Hindlimb muscle (tissue), 1 donor: ENCODE measurements around the gene PNMA8B. TPM values are rescaled to one million over a fixed set of nuclear protein-coding genes. Genes with fewer than 3 reads are reported as not detected.

ENCODE experiments used
- DNase-seq: peaks from one replicate; pipeline ENCODE4 v3.0.0-alpha.2; 2013
- polyA plus RNA-seq: library from polyadenylated mRNA; unstranded; fragments of 120-200 nt; gene quantifications from one replicate; pipeline ENCODE4 v1.2.1, GENCODE V29; 2013; ENCODE audit not compliant: insufficient read length

PNMA8B gene
- polyA plus RNA-seq, 1 donor: 3.0 TPM

GRCh38 chr19:46486358-46486757 is 9.3 kb downstream of the PNMA8B start:
- no peak for DNase-seq

- no peak for DNase-seq
Measured at GRCh38 chr19:46484656-46485055, 11.0 kb downstream of the PNMA8B start.

- DNase-seq: no peak
Measured at GRCh38 chr19:46482631-46483030, 13.0 kb downstream of the PNMA8B start.

- peak; percentile 90 for DNase-seq
Measured at GRCh38 chr19:46481947-46482346, 13.7 kb downstream of the PNMA8B start.

- no peak for DNase-seq
Measured at GRCh38 chr19:46481223-46481848, 14.3 kb downstream of the PNMA8B start.

GRCh38 chr19:46480415-46480814 is 15.3 kb downstream of the PNMA8B start:
- DNase-seq: peak; percentile 94

- no peak for DNase-seq
Measured at GRCh38 chr19:46478356-46478986, 17.2 kb downstream of the PNMA8B start.

- no peak for DNase-seq
Measured at GRCh38 chr19:46475986-46476385, 19.7 kb downstream of the PNMA8B start.

- DNase-seq: no peak
Measured at GRCh38 chr19:46474211-46474610, 21.5 kb downstream of the PNMA8B start.

- DNase-seq: no peak
Measured at GRCh38 chr19:46472592-46472991, 23.1 kb downstream of the PNMA8B start.

- no peak for DNase-seq
Measured at GRCh38 chr19:46471811-46472543, 23.7 kb downstream of the PNMA8B start.

GRCh38 chr19:46471116-46471733 is 24.4 kb downstream of the PNMA8B start, which contains the start of gene PNMA8A:
Gene PNMA8A (minus strand): TSS chr19:46471563. CDS start chr19:46471035, 528 bp downstream.
- DNase-seq: peak; percentile 89

GRCh38 chr19:46470376-46470775 is 25.3 kb downstream of the PNMA8B start:
- no peak for DNase-seq

- DNase-seq: no peak
Measured at GRCh38 chr19:46469541-46470185, 26.0 kb downstream of the PNMA8B start.

- DNase-seq: peak; percentile 73
Measured at GRCh38 chr19:46466536-46467196, 29.0 kb downstream of the PNMA8B start.

GRCh38 chr19:46463516-46463915 is 32.2 kb downstream of the PNMA8B start:
- DNase-seq: no peak

GRCh38 chr19:46461537-46461936 is 34.1 kb downstream of the PNMA8B start:
- DNase-seq: no peak

GRCh38 chr19:46460981-46461380 is 34.7 kb downstream of the PNMA8B start:
- DNase-seq: no peak

GRCh38 chr19:46460055-46460454 is 35.6 kb downstream of the PNMA8B start:
- DNase-seq: no peak

- DNase-seq: no peak
Measured at GRCh38 chr19:46456930-46457329, 38.7 kb downstream of the PNMA8B start.

GRCh38 chr19:46454244-46454643 is 41.4 kb downstream of the PNMA8B start:
- DNase-seq: no peak

- no peak for DNase-seq
Measured at GRCh38 chr19:46453661-46454060, 42.0 kb downstream of the PNMA8B start.
